Right cardiac atrium (tissue), 5 donors: ENCODE results near the gene SCARB2. TPM values are rescaled to one million over a fixed set of nuclear protein-coding genes. Genes with fewer than 3 reads are reported as not detected.

Experiments used
- ATAC-seq, 2 donors: fragments of 200-7000 bp; cut with Tn5 transposase; one replicate each; pipeline versions ENCODE4 v1.8.0 to v1.9.1; 2020; ENCODE audit warnings: moderate library complexity in 2 of 2, mild to moderate bottlenecking in 1 of 2
- DNase-seq, 3 donors: peaks; one replicate each; pipeline ENCODE4 v3.0.0-alpha.2; 2020
- H3K27ac ChIP-seq: one replicate; pipeline ENCODE4 v1.5.1; 2013; ENCODE audit warnings: mild to moderate bottlenecking, low read length, control low read depth, moderate library complexity
- H3K27me3 ChIP-seq: one replicate; pipeline ENCODE4 v1.6.1; 2013; ENCODE audit not compliant: control insufficient read depth, insufficient read depth
- H3K4me1 ChIP-seq: one replicate; pipeline ENCODE4 v1.6.1; 2013; ENCODE audit warnings: low read length; ENCODE audit not compliant: control insufficient read depth, insufficient read depth
- H3K4me3 ChIP-seq: one replicate; pipeline ENCODE4 v1.5.1; 2013; ENCODE audit warnings: low read length, control low read depth
- H3K9me3 ChIP-seq: one replicate; pipeline ENCODE4 v1.6.1; 2013; ENCODE audit warnings: low read length; ENCODE audit not compliant: control insufficient read depth
- WGBS: extraction: QIAGEN DNeasy Blood & Tissue Kit; methylation state at CpG from one replicate; pipeline ENCODE4 v1.1.7; 2013; 5-methylcytosine and 5-hydroxymethylcytosine counted together
- intact Hi-C, 4 donors: fragments of 100-400 bp; cut with DNase I; formaldehyde crosslinking; loops; one replicate each; pipeline versions ENCODE4 v1.11.0 to v1.14.0; 2022 to 2023
- long read RNA-seq, 4 donors: library from polyadenylated mRNA; unstranded; transcript quantifications; one replicate each; pipeline ENCODE4 v2.0.0, GENCODE V29; 2020 to 2021
- polyA plus RNA-seq: library from polyadenylated mRNA; stranded (reverse); fragments of 200-250 nt; gene quantifications from one replicate; pipeline ENCODE4 v1.2.3, GENCODE V29; 2013
- total RNA-seq, 4 donors: library from RNA; stranded (reverse); fragmentation: NEBNext Ultra II Directional; extraction: Animal tissue kit (Norgen Biotek cat#: 25700); gene quantifications; one replicate each; pipeline ENCODE4 v1.2.1, GENCODE V29; 2021
- donor health status: healthy with polysubstance abuse.
- donor health status: DM: no; HTN: yes; CAD: no.
- donor health status: DM: no; HTN: no; CAD: no.
- donor health status: DM: no; HTN: yes; CAD: no; lungs with severe emphysema.
- donor health status: DM: yes; HTN: yes; CAD: no.

Gene SCARB2
- total RNA-seq = 100 to 1,000 TPM; 102 to 139 (median 105) TPM
- 78.2 TPM for polyA plus RNA-seq
- long read RNA-seq, donor 1, full-length matches to known transcripts = 187 of 204 reads
- long read RNA-seq, donor 1, partial matches to known transcripts = 10 of 204 reads
- long read RNA-seq, donor 1, other reads (novel, unspliced or antisense) = 7 of 204 reads
- long read RNA-seq, donor 2, full-length matches to known transcripts = 72 of 79 reads
- long read RNA-seq, donor 2, partial matches to known transcripts = 1 of 79 reads
- long read RNA-seq, donor 2, other reads (novel, unspliced or antisense) = 6 of 79 reads
- long read RNA-seq, donor 3, full-length matches to known transcripts = 429 of 475 reads
- long read RNA-seq, donor 3, partial matches to known transcripts = 28 of 475 reads
- long read RNA-seq, donor 3, other reads (novel, unspliced or antisense) = 18 of 475 reads
- long read RNA-seq, donor 4, full-length matches to known transcripts = 78 of 83 reads
- long read RNA-seq, donor 4, partial matches to known transcripts = 4 of 83 reads
- long read RNA-seq, donor 4, other reads (novel, unspliced or antisense) = 1 of 83 reads

- peak; percentile 97 for ATAC-seq
- no peaks in the 10 kb centered on the region for H3K27me3 ChIP-seq
- H3K4me1 ChIP-seq = peaks cover 15% of the 10 kb centered on the region
- WGBS = under 1% methylated on average over 94 of the region's 94 CpGs
- peak within 1 kb of the TSS; percentile 98 for H3K27ac ChIP-seq
- intact Hi-C loops = loop anchor here in 2 of 4 donors (2.0 to 10.0 kb wide), 2 partner anchors 65 to 91 kb away; partner anchors contain the start of genes NUP54 (in 1 of the 2) and STBD1 (in 1 of the 2)
- H3K4me3 ChIP-seq = peak within 1 kb of the TSS; percentile 79
- no peaks in the 10 kb centered on the region for H3K9me3 ChIP-seq
- peak; percentile 92 to 97 (median 96) for DNase-seq
Observed at GRCh38 chr4:76213415-76214176, at the start of gene SCARB2. Gene SCARB2 (minus strand): TSS chr4:76213824. CDS start chr4:76213543, 281 bp downstream.

GRCh38 chr4:76260571-76260970, 46.9 kb upstream of the SCARB2 start:
- Histone ChIP-seq H3K27ac (no peak overlapping the region), H3K9me3 (no peaks in the 10 kb centered on the region), H3K4me1 (no peaks in the 10 kb centered on the region), H3K4me3 (no peak overlapping the region), H3K27me3 (no peaks in the 10 kb centered on the region)
- intact Hi-C loops = no loop called here
- DNase-seq (no peak), ATAC-seq (no peak)
- 90% methylated on average over 1 of the region's 1 CpG for WGBS

GRCh38 chr4:76257824-76258223, 44.2 kb upstream of the SCARB2 start:
- DNase-seq (no peak), ATAC-seq (no peak)
- Histone ChIP-seq H3K27ac (no peak overlapping the region), H3K9me3 (no peaks in the 10 kb centered on the region), H3K27me3 (no peaks in the 10 kb centered on the region), H3K4me3 (no peak overlapping the region), H3K4me1 (no peaks in the 10 kb centered on the region)
- 91% methylated on average over 3 of the region's 3 CpGs for WGBS
- intact Hi-C loops = no loop called here

- DNase-seq (no peak), ATAC-seq (no peak)
- Histone ChIP-seq H3K9me3 (no peaks in the 10 kb centered on the region), H3K27me3 (no peaks in the 10 kb centered on the region), H3K4me1 (no peaks in the 10 kb centered on the region), H3K27ac (no peak overlapping the region), H3K4me3 (no peak overlapping the region)
- intact Hi-C loops = no loop called here
- WGBS = 68% methylated on average over 1 of the region's 1 CpG
Observed at GRCh38 chr4:76256968-76257367, 43.3 kb upstream of the SCARB2 start.

DNA sequence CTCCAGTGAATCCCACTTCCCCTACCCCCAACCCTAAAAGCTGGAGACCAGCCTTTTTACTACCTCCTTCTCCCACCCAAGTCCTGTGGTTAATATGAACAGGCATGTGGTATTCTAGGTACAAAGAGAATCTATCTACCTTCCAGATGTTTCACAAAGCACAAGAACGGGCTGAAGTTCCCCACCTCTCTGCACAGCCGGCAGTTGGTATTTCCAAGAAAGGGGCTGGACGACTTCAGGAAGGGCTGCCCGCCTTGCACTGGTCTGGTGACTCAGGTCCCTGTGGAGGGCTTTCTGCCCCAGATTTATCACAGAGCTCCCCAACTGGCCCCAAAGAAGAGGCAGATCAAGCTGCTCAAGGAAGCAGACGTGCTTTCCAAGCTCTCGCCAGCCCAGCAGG, 42.4 kb upstream of the SCARB2 start:
- no peak overlapping the region for H3K4me3 ChIP-seq
- H3K27ac ChIP-seq = no peak overlapping the region
- ATAC-seq = no peak
- H3K27me3 ChIP-seq = no peaks in the 10 kb centered on the region
- H3K4me1 ChIP-seq = no peaks in the 10 kb centered on the region
- H3K9me3 ChIP-seq = no peaks in the 10 kb centered on the region
- no peak for DNase-seq
- intact Hi-C loops = no loop called here
- 88% methylated on average over 6 of the region's 6 CpGs for WGBS

DNA sequence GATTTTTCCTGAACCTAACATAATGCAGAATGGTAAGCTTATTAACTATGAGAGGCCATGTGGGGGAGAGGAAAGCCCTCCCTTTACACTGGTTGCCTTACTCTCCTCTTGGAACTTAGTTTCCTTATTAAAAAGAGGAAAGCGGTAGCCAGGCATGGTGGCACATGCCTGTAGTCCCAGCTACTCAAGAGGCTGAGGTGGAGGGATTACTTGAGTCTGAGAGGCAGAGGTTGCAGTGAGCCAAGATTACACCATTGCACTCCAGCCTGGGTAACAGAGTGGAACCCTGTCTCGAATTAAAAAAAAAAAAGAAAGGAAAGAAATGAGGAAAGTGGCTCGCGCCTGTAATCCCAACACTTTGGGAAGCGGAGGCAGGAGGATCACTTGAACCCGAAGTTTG, 39.9 kb upstream of the SCARB2 start:
- ATAC-seq = no peak
- Histone ChIP-seq H3K27me3 (no peaks in the 10 kb centered on the region), H3K27ac (no peak overlapping the region), H3K4me1 (no peaks in the 10 kb centered on the region), H3K4me3 (no peak overlapping the region), H3K9me3 (no peaks in the 10 kb centered on the region)
- intact Hi-C loops = loop anchor here in 1 of 4 donors (5.0 kb wide), 1 partner anchor 66 kb away; no protein-coding TSS in a partner anchor
- no peak for DNase-seq
- 84% methylated on average over 6 of the region's 6 CpGs for WGBS

- peak overlapping the region; percentile 57 for H3K4me3 ChIP-seq
- DNase-seq (no peak), ATAC-seq (no peak)
- intact Hi-C loops = loop anchor here in 1 of 4 donors (5.0 kb wide), 1 partner anchor 65 kb away; no protein-coding TSS in a partner anchor
- 75% methylated on average over 8 of the region's 8 CpGs for WGBS
- H3K27me3 ChIP-seq = no peaks in the 10 kb centered on the region
- no peaks in the 10 kb centered on the region for H3K9me3 ChIP-seq
- H3K4me1 ChIP-seq = no peaks in the 10 kb centered on the region
- no peak overlapping the region for H3K27ac ChIP-seq
Observed at GRCh38 chr4:76252271-76252653, 38.6 kb upstream of the SCARB2 start.

- ATAC-seq (peak; percentile 97 to 98), DNase-seq (peak; percentile 80 to 88 (median 85))
- no peak within 1 kb of the TSS for H3K27ac ChIP-seq
- no peaks in the 10 kb centered on the region for H3K4me1 ChIP-seq
- WGBS = 4% methylated on average over 68 of the region's 68 CpGs
- H3K4me3 ChIP-seq = peak within 1 kb of the TSS; percentile 57
- no peaks in the 10 kb centered on the region for H3K9me3 ChIP-seq
- intact Hi-C loops = loop anchor here in 1 of 4 donors (5.0 kb wide), 1 partner anchor 64 kb away; no protein-coding TSS in a partner anchor
- no peaks in the 10 kb centered on the region for H3K27me3 ChIP-seq
Observed at GRCh38 chr4:76251441-76252270, 38.0 kb upstream of the SCARB2 start, which contains the start of gene FAM47E. Gene FAM47E (plus strand): TSS chr4:76251721. CDS start chr4:76251747, 26 bp downstream.

DNA sequence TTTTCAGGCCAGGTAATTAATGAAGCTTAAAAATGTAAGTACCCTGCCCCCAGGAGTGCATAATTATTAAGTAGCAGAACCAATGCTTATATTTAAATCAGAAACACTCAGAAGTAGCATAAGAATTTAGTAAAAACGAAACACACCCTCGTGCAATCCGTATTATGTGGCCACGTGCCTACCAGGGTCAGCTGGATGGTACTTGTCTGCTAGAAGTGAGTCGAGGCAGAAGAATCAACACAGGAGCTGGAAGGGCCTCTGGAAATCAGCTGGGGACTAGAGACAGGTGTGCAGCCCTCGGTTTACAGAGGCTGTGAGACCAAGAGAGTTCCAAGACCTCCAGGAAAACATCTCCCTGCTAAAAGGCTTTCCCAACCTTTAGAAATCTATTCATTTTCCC, 37.3 kb upstream of the SCARB2 start:
- peak; percentile 12 to 19 for ATAC-seq
- no peak for DNase-seq

GRCh38 chr4:76246852-76247251, 33.2 kb upstream of the SCARB2 start:
- intact Hi-C loops = loop anchor here in 1 of 4 donors (5.0 kb wide), 1 partner anchor 65 kb away; no protein-coding TSS in a partner anchor
- no peak for DNase-seq
- Histone ChIP-seq H3K9me3 (no peaks in the 10 kb centered on the region), H3K4me1 (no peaks in the 10 kb centered on the region), H3K4me3 (no peak overlapping the region), H3K27me3 (no peaks in the 10 kb centered on the region), H3K27ac (no peak overlapping the region)
- ATAC-seq = no peak

More for the DNA sequence above, 37.3 kb upstream of the SCARB2 start:
- H3K9me3 ChIP-seq = no peaks in the 10 kb centered on the region
- no peaks in the 10 kb centered on the region for H3K27me3 ChIP-seq
- H3K4me1 ChIP-seq = no peaks in the 10 kb centered on the region
- WGBS = 18% methylated on average over 6 of the region's 6 CpGs
- intact Hi-C loops = loop anchor here in 1 of 4 donors (5.0 kb wide), 1 partner anchor 64 kb away; no protein-coding TSS in a partner anchor
- peak overlapping the region; percentile 57 for H3K4me3 ChIP-seq
- no peak overlapping the region for H3K27ac ChIP-seq
